ENCODE measurements around the gene CTIF.

Gene CTIF

GRCh38 chr18:48724442-48724841 is 185.6 kb downstream of the CTIF start:
- no peak overlapping the region for H3K27ac ChIP-seq
- H3K9me3 ChIP-seq = no peaks in the 10 kb centered on the region
- H3K27me3 ChIP-seq = no peaks in the 10 kb centered on the region
- no peaks in the 10 kb centered on the region for H3K36me3 ChIP-seq
- no peaks in the 10 kb centered on the region for H3K4me1 ChIP-seq (ENCODE audit: control insufficient read depth in 1 of 2, insufficient read depth in 1 of 2, low read depth in 1 of 2, low read length in 1 of 2)
- H3K4me3 ChIP-seq (ENCODE audit: low read depth in 1 of 2, low read length in 1 of 2) = no peak overlapping the region
- no peak for TF ChIP-seq CTCF (IDR thresholded peaks at IDR 0.05)

DNA sequence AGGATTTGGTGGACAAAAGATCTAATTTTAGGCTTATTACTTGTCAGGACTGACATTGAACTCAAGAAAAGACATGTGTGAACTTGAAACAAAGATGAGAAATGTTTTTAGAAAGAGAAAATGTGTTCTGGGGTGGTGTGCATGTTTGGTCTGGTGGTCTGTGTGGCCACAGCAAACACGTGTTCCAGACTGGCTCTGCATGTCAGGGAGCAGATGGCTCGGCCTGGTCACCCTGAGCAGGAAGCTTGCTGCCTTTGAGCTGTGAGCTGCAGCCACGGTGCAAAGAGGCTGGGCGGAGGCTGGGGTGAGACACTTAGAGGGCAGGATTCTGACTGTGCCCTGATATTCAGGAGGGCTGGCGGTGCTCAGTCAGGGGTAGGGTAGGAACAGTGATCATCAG is 186.1 kb downstream of the CTIF start:
- Histone ChIP-seq H3K27ac (no peak overlapping the region), H3K9me3 (no peaks in the 10 kb centered on the region), H3K4me1 (ENCODE audit: control insufficient read depth in 1 of 2, insufficient read depth in 1 of 2, low read depth in 1 of 2, low read length in 1 of 2) (no peaks in the 10 kb centered on the region), H3K4me3 (ENCODE audit: low read depth in 1 of 2, low read length in 1 of 2) (no peak overlapping the region), H3K36me3 (no peaks in the 10 kb centered on the region), H3K27me3 (no peaks in the 10 kb centered on the region)
- TF ChIP-seq CTCF (IDR thresholded peaks at IDR 0.05) = no peak

DNA sequence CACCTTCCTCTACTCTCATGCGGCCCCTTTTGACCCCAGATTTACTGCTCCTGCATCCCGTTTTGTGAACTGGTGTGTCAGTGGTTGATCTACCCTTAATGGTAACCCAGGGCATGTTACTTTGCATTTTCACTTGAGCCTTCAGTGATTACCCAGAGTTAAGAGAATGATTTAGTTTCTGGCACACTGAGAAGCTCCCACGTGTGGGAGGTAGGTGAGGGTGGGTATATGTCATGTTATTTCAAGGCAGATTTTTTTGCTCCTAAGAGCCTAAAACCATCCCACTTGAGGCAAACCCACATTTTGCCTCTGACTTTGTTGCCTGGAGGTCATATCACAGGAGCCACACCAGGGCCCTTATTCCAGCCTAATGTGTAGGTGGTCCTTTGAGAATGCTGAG is 186.7 kb downstream of the CTIF start:
- TF ChIP-seq CTCF (IDR thresholded peaks at IDR 0.05) = no peak
- Histone ChIP-seq H3K27me3 (no peaks in the 10 kb centered on the region), H3K4me1 (ENCODE audit: control insufficient read depth in 1 of 2, insufficient read depth in 1 of 2, low read depth in 1 of 2, low read length in 1 of 2) (no peaks in the 10 kb centered on the region), H3K9me3 (no peaks in the 10 kb centered on the region), H3K4me3 (ENCODE audit: low read depth in 1 of 2, low read length in 1 of 2) (no peak overlapping the region), H3K27ac (no peak overlapping the region), H3K36me3 (no peaks in the 10 kb centered on the region)

- no peaks in the 10 kb centered on the region for H3K27me3 ChIP-seq
- H3K4me1 ChIP-seq (ENCODE audit: control insufficient read depth in 1 of 2, insufficient read depth in 1 of 2, low read depth in 1 of 2, low read length in 1 of 2) = no peaks in the 10 kb centered on the region
- TF ChIP-seq CTCF (IDR thresholded peaks at IDR 0.05) = no peak
- H3K36me3 ChIP-seq = no peaks in the 10 kb centered on the region
- no peaks in the 10 kb centered on the region for H3K9me3 ChIP-seq
- no peak overlapping the region for H3K4me3 ChIP-seq (ENCODE audit: low read depth in 1 of 2, low read length in 1 of 2)
- no peak overlapping the region for H3K27ac ChIP-seq
Observed at GRCh38 chr18:48727681-48728080, 188.8 kb downstream of the CTIF start.

- Histone ChIP-seq H3K36me3 (no peaks in the 10 kb centered on the region), H3K4me3 (ENCODE audit: low read depth in 1 of 2, low read length in 1 of 2) (no peak overlapping the region), H3K4me1 (ENCODE audit: control insufficient read depth in 1 of 2, insufficient read depth in 1 of 2, low read depth in 1 of 2, low read length in 1 of 2) (no peaks in the 10 kb centered on the region), H3K27ac (no peak overlapping the region), H3K9me3 (no peaks in the 10 kb centered on the region), H3K27me3 (no peaks in the 10 kb centered on the region)
- no peak for TF ChIP-seq CTCF (IDR thresholded peaks at IDR 0.05)
Observed at GRCh38 chr18:48728204-48728833, 189.5 kb downstream of the CTIF start.

GRCh38 chr18:48729404-48729803 is 190.6 kb downstream of the CTIF start:
- Histone ChIP-seq H3K9me3 (no peaks in the 10 kb centered on the region), H3K27me3 (no peaks in the 10 kb centered on the region), H3K36me3 (no peaks in the 10 kb centered on the region), H3K4me1 (ENCODE audit: control insufficient read depth in 1 of 2, insufficient read depth in 1 of 2, low read depth in 1 of 2, low read length in 1 of 2) (no peaks in the 10 kb centered on the region), H3K4me3 (ENCODE audit: low read depth in 1 of 2, low read length in 1 of 2) (no peak overlapping the region), H3K27ac (no peak overlapping the region)
- TF ChIP-seq CTCF (IDR thresholded peaks at IDR 0.05) = no peak
